NCI-H2107 treated with DMSO at 0.1 percent for 48 hours (cell line): ENCODE data around the gene ANKH.
A peak's percentile ranks its signal among the peaks of the same experiment; 100 is the strongest.

Experiments used
- DNase-seq: peaks from one replicate; lab custom pipeline; 2025; ENCODE audit not compliant: unreplicated experiment; lab: John Stamatoyannopoulos, UW

ANKH gene

GRCh38 chr5:14767053-14767452 is 104.5 kb downstream of the ANKH start:
- DNase-seq, result no peak

- DNase-seq, result no peak
These were observed 105.0 kb downstream of the ANKH start for GRCh38 chr5:14766584-14766983.

- DNase-seq, result no peak
These were observed 106.0 kb downstream of the ANKH start for GRCh38 chr5:14765587-14765986.

- no peak for DNase-seq
These were observed 108.9 kb downstream of the ANKH start for GRCh38 chr5:14762549-14763216.

- DNase-seq, result no peak
These were observed 111.0 kb downstream of the ANKH start for GRCh38 chr5:14760548-14761002.

GRCh38 chr5:14759744-14760547 is 111.6 kb downstream of the ANKH start:
- DNase-seq, result no peak

GRCh38 chr5:14757850-14758249 is 113.7 kb downstream of the ANKH start:
- DNase-seq, result no peak

GRCh38 chr5:14756478-14756877 is 115.1 kb downstream of the ANKH start:
- DNase-seq, result no peak

GRCh38 chr5:14753947-14754346 is 117.6 kb downstream of the ANKH start:
- no peak for DNase-seq

GRCh38 chr5:14753292-14753691 is 118.3 kb downstream of the ANKH start:
- no peak for DNase-seq

GRCh38 chr5:14752497-14753071 is 119.0 kb downstream of the ANKH start:
- DNase-seq, result no peak

GRCh38 chr5:14750712-14751111 is 120.9 kb downstream of the ANKH start:
- DNase-seq, result no peak

GRCh38 chr5:14749579-14750101 is 121.9 kb downstream of the ANKH start:
- DNase-seq, result no peak

GRCh38 chr5:14748180-14748900 is 123.2 kb downstream of the ANKH start:
- no peak for DNase-seq

GRCh38 chr5:14745753-14746152 is 125.8 kb downstream of the ANKH start:
- no peak for DNase-seq

- DNase-seq, result no peak
These were observed 126.4 kb downstream of the ANKH start for GRCh38 chr5:14745188-14745563.

GRCh38 chr5:14744296-14745187 is 127.0 kb downstream of the ANKH start:
- DNase-seq, result no peak

- no peak for DNase-seq
These were observed 127.8 kb downstream of the ANKH start for GRCh38 chr5:14743601-14744295.

GRCh38 chr5:14742498-14742897 is 129.1 kb downstream of the ANKH start:
- peak; percentile 61 for DNase-seq
